ENCODE results near the gene UPB1. TPM values are rescaled to one million over a fixed set of nuclear protein-coding genes. Genes with fewer than 3 reads are reported as not detected.
"Not testable (repeated sequence)": the region's sequence is repeated elsewhere in the genome, so short reads cannot be mapped to it uniquely, and the experiment has no call there.

Gene UPB1
- total and polyA plus RNA-seq, 7 donors = 0.07 to 0.82 (median 0.18) TPM

DNA sequence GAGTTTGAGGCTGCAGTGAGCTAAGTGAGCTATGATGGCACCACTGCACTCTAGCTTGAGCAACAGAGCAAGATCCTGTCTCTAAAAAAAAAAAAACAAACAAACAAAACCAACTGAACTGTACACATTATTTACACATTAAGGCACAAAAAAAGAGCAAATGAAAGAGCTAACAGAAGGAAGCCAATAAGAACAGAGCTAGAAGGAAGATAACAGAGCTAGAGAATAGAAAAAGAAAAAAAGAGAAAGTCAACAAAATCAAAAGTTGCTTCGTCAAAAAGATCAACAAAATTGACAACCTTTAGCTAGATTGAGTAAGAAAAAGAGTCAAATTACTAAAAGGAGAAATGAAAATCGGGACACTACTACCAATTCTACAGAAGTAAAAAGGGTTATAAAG lies 34.8 kb downstream of the UPB1 start:
- Histone ChIP-seq H3K27me3 (ENCODE audit: insufficient read depth in 3 of 3, low read length in 2 of 3) (no peaks in the 10 kb centered on the region), H3K4me3 (no peak overlapping the region), H3K4me1 (no peaks in the 10 kb centered on the region), H3K9me3 (no peaks in the 10 kb centered on the region), H3K27ac (no peak overlapping the region), H3K36me3 (ENCODE audit: insufficient read depth in 1 of 2, low read depth in 1 of 2) (no peaks in the 10 kb centered on the region)
- TF ChIP-seq, protein P1, sequence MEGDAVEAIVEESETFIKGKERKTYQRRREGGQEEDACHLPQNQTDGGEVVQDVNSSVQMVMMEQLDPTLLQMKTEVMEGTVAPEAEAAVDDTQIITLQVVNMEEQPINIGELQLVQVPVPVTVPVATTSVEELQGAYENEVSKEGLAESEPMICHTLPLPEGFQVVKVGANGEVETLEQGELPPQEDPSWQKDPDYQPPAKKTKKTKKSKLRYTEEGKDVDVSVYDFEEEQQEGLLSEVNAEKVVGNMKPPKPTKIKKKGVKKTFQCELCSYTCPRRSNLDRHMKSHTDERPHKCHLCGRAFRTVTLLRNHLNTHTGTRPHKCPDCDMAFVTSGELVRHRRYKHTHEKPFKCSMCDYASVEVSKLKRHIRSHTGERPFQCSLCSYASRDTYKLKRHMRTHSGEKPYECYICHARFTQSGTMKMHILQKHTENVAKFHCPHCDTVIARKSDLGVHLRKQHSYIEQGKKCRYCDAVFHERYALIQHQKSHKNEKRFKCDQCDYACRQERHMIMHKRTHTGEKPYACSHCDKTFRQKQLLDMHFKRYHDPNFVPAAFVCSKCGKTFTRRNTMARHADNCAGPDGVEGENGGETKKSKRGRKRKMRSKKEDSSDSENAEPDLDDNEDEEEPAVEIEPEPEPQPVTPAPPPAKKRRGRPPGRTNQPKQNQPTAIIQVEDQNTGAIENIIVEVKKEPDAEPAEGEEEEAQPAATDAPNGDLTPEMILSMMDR (IDR thresholded peaks at IDR 0.05) = no peak
- DNase-seq (no peak), ATAC-seq (no peak)
- 85 to 87% (median 86%) methylated on average over 2 of the region's 2 CpGs for whole genome bisulfite sequencing, 3 donors
- intact Hi-C loops (cut with DNase I) = loop anchor here in 1 of 2 donors (5.0 kb wide), 1 partner anchor 203 kb away; no protein-coding TSS in a partner anchor

DNA sequence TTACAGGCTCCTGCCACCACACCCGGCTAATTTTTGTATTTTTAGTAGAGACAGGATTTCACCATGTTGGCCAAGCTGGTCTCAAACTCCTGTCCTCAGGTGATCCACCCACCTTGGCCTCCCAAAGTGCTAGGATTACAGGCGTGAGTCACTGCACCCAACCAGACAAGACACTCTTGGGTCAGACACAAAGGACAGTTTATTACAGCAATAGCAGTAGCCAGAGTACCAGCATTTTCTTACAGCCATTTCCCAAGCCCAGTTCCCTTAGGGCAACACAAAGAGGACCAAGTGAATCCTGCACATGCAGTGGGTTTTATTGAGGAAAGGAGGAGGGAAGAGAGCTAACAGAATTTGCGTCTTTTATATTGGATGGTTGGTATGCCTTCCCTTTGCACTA lies 35.8 kb downstream of the UPB1 start:
- ATAC-seq = peak in 2 of 4 donors; percentile 33 to 50
- intact Hi-C loops (cut with DNase I); H3K9me3 ChIP-seq; H3K36me3 ChIP-seq (ENCODE audit: insufficient read depth in 1 of 2, low read depth in 1 of 2); H3K27ac ChIP-seq; H3K4me3 ChIP-seq; DNase-seq; H3K4me1 ChIP-seq; H3K27me3 ChIP-seq (ENCODE audit: insufficient read depth in 3 of 3, low read length in 2 of 3): not testable (repeated sequence)
- WGBS, 3 donors = 73 to 89% (median 77%) methylated on average over 3 of the region's 3 CpGs

DNA sequence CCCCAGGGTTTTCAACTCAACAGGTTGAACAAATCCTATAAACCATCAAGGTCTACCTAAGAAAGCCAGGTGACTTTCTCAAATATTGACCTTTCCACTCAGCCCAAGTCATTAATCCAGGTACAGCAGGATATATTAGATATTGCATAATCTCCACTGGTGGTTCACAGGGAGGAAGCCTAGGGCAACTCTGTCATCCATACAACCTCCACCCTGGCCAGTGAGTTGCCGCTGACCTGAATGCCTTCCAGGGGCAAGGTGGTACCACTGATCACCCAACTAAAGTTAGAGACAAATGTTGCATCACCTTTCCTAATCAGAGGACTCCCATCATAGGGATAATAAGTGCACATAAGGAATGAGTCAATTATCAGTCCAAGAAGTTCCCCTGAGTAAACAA lies 36.9 kb downstream of the UPB1 start:
- peak in 1 of 2 donors; percentile 3 for DNase-seq
- 95 to 98% (median 96%) methylated on average over 1 of the region's 1 CpG for WGBS, 3 donors
- Histone ChIP-seq H3K27ac (no peak overlapping the region), H3K4me1 (no peaks in the 10 kb centered on the region), H3K4me3 (no peak overlapping the region), H3K36me3 (ENCODE audit: insufficient read depth in 1 of 2, low read depth in 1 of 2) (no peaks in the 10 kb centered on the region), H3K27me3 (ENCODE audit: insufficient read depth in 3 of 3, low read length in 2 of 3) (no peaks in the 10 kb centered on the region), H3K9me3 (no peaks in the 10 kb centered on the region)
- ATAC-seq = no peak
- intact Hi-C loops (cut with DNase I) = no loop called here
- TF ChIP-seq, protein P1 (IDR thresholded peaks at IDR 0.05) = no peak

DNA sequence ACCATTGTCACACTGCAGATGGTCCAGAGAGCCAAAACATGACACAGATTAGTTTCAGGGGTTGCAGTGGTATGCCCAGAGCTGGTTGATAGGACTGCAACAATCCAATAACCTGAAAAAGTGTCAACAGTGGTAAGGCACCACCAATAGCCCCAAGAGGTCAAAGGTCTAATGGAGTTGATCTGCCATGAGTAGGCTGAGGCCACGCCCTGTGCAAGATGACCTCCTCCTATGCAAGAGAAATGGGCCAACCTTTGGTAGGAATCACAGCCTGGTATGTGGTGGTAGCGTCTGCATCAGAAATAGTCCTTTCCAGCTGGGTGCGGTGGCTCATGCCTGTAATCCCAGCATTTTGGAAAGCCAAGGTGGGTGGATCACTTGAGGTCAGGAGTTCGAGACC lies 40.2 kb downstream of the UPB1 start:
- DNase-seq = peak in 1 of 2 donors; percentile 1
- no peak for ATAC-seq
- H3K4me1 ChIP-seq = peaks cover 5% of the 10 kb centered on the region
- no peak overlapping the region for H3K4me3 ChIP-seq
- intact Hi-C loops (cut with DNase I) = no loop called here
- WGBS, 3 donors = 97 to 100% (median 99%) methylated on average over 4 of the region's 4 CpGs
- no peak overlapping the region for H3K27ac ChIP-seq
- TF ChIP-seq, protein P1 (IDR thresholded peaks at IDR 0.05) = no peak
- H3K27me3 ChIP-seq (ENCODE audit: insufficient read depth in 3 of 3, low read length in 2 of 3) = no peaks in the 10 kb centered on the region
- H3K9me3 ChIP-seq = no peaks in the 10 kb centered on the region
- peaks cover 0 to 7% of the 10 kb centered on the region in 2 donors for H3K36me3 ChIP-seq (ENCODE audit: insufficient read depth in 1 of 2, low read depth in 1 of 2)

DNA sequence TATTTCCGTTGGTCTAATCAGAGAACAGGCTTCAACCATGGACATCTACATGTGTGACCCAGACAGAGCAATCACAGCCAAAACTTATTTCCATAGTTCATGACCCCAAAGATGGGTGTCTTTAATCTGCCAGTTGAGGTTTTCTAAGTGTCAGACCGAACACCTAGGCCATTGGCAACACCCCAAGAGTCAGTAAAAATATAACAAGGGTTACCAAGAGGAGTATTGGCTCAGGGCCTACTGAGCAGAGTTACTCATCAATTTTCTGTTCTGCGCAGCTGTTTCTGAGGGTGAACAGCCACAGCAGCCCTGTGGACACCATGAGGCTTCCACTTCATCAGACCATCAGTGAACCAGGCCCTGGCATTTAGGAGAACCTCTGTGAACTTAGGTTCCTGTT lies 41.0 kb downstream of the UPB1 start:
- no peak for ATAC-seq

More for the DNA sequence above, 41.0 kb downstream of the UPB1 start:
- TF ChIP-seq, protein P1 (IDR thresholded peaks at IDR 0.05) = no peak
- 74 to 89% (median 76%) methylated on average over 3 of the region's 3 CpGs for WGBS, 3 donors
- no peak for DNase-seq
- Histone ChIP-seq H3K9me3 (no peaks in the 10 kb centered on the region), H3K4me1 (peaks cover 13% of the 10 kb centered on the region), H3K27me3 (ENCODE audit: insufficient read depth in 3 of 3, low read length in 2 of 3) (no peaks in the 10 kb centered on the region), H3K27ac (no peak overlapping the region), H3K4me3 (no peak overlapping the region), H3K36me3 (ENCODE audit: insufficient read depth in 1 of 2, low read depth in 1 of 2) (peaks cover 3 to 15% of the 10 kb centered on the region in 2 donors)
- intact Hi-C loops (cut with DNase I) = no loop called here
